Choroid plexus epithelial cell (primary cell): ENCODE data around the gene SLC6A16.

Experiments used
- DNase-seq: peaks from one replicate; pipeline ENCODE4 v3.0.0-alpha.2; 2010; ENCODE audit warnings: low read depth
- H3K4me3 ChIP-seq: 2 replicates; pipeline ENCODE4 v1.5.1; 2011; ENCODE audit warnings: low read depth, mild to moderate bottlenecking, control low read depth, low read length, moderate library complexity
- TF ChIP-seq, protein P1 (sequence below): conservative IDR thresholded peaks from 2 replicates; pipeline ENCODE4 v1.5.1; 2011; ENCODE audit warnings: low read depth, mild to moderate bottlenecking, control low read depth, inconsistent platforms, low read length, moderate library complexity

Gene SLC6A16

DNA sequence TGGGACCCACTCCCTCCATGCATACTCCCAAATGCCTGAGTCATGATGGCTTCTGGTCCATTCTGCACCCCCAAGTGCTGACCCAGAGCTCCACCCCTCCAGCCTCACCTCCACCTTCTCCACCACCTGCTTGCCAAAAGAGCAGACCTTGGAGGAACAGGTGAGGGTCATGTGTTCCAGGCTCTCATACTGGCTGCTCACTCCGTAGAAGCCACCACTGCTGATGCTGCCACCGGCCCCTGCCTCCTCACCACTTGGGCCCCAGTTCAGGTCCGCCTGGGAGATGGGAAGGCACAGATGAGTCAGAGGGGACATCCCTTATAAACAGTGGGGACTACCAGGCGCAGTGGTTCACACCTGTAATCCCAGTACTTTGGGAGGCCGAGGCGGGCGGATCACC is 18.1 kb upstream of the SLC6A16 start:
- no peak overlapping the region for H3K4me3 ChIP-seq
- DNase-seq = no peak

DNA sequence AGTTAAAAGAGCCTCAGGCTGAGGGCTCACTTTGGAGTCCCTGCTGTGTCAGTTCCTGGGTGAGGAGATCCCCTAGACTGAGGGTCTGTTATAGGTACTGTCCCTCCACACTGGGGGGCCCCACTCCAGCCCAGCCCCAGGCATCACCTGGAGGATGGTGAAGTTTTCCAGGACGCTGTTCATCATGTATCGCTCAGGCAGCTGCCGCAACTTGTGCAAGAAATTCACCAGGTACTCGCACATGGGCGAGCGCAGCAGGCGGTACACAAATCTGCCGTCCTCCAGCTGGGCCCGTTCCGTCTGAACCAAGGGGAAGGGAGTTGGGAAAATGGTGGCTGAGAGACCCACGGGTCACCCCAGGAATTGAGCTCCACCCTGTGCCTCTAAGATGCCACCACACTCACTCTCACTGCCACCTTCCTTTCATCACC is 17.3 kb upstream of the SLC6A16 start:
- no peak for DNase-seq
- TF ChIP-seq, protein P1, sequence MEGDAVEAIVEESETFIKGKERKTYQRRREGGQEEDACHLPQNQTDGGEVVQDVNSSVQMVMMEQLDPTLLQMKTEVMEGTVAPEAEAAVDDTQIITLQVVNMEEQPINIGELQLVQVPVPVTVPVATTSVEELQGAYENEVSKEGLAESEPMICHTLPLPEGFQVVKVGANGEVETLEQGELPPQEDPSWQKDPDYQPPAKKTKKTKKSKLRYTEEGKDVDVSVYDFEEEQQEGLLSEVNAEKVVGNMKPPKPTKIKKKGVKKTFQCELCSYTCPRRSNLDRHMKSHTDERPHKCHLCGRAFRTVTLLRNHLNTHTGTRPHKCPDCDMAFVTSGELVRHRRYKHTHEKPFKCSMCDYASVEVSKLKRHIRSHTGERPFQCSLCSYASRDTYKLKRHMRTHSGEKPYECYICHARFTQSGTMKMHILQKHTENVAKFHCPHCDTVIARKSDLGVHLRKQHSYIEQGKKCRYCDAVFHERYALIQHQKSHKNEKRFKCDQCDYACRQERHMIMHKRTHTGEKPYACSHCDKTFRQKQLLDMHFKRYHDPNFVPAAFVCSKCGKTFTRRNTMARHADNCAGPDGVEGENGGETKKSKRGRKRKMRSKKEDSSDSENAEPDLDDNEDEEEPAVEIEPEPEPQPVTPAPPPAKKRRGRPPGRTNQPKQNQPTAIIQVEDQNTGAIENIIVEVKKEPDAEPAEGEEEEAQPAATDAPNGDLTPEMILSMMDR = no peak
- no peak overlapping the region for H3K4me3 ChIP-seq

More for the DNA sequence above, 18.1 kb upstream of the SLC6A16 start:
- TF ChIP-seq, protein P1 = no peak

DNA sequence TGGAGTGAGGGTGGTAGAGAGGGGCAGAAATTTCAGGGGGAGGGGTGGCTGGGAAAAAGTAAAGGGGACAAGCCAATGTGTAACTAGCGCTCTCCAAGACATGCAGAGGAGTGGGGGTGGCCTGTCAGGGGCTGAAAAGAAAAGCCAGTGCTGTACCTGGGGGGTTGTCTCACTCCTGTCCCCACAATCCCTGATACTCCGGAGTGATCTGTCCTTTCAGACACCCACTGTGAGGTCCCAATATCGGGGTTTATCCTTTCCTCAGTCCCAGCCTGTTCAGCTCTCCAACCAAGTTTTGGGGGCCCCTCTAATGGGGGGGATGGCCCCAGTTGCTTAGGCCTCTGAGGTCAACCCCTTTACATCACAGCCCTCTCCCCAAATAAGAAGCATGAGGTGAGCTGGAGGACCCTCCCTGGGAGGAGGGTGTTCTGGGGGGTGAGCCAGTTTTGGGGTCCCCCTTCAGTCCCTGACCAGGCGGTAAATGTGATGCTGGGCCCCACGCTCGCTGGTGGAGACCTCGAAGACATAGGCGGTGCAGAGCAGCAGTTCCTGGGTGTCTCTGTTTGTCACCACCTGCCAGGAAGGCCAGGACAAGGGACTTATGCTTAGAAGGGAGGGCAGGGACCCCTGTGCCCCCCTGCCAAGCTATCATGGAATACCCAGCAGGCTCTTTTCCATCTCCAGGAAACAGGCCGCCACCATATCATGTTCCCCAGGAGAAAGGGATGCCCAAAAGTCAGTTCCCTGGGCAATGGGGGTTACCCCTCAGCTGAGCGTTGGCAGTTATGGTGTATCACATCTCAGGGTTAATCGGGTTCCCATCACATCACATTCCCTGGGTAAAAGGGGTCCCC is 16.1 kb upstream of the SLC6A16 start:
- no peak overlapping the region for H3K4me3 ChIP-seq
- DNase-seq = no peak
- TF ChIP-seq, protein P1 = no peak

DNA sequence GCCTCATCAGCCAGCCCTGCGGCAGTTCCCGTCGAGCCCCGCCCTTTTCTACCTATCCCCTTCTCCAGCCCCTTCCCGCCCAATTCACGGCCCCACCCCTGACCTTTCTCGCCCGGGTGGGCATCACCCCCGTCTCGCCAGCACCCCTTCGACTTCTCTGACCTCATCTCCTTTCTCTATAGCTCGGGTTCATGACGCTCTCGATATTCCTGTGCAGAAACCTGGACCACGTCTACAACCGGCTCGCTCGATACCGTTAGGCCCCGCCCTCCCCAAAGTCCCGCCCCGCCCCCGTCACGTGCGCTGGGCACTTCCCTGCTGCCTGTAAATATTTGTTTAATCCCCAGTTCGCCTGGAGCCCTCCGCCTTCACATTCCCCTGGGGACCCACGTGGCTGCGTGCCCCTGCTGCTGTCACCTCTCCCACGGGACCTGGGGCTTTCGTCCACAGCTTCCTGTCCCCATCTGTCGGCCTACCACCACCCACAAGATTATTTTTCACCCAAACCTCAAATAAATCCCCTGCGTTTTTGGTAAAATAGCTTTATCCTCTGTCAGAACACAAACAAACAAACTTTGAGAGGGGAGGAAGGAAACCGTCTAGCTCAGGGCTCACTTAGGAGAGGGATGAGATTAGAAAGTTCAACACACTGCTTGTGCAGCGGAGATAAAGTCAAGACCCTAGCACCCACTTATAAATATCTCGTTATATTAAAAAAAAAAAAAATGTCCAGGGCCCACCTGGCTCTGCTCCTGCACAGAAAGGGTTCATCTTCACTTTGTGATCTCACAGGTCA is 15.3 kb upstream of the SLC6A16 start:
- peak; percentile 50 for DNase-seq
- H3K4me3 ChIP-seq = peak overlapping the region; percentile 50
- TF ChIP-seq, protein P1 = no peak

DNA sequence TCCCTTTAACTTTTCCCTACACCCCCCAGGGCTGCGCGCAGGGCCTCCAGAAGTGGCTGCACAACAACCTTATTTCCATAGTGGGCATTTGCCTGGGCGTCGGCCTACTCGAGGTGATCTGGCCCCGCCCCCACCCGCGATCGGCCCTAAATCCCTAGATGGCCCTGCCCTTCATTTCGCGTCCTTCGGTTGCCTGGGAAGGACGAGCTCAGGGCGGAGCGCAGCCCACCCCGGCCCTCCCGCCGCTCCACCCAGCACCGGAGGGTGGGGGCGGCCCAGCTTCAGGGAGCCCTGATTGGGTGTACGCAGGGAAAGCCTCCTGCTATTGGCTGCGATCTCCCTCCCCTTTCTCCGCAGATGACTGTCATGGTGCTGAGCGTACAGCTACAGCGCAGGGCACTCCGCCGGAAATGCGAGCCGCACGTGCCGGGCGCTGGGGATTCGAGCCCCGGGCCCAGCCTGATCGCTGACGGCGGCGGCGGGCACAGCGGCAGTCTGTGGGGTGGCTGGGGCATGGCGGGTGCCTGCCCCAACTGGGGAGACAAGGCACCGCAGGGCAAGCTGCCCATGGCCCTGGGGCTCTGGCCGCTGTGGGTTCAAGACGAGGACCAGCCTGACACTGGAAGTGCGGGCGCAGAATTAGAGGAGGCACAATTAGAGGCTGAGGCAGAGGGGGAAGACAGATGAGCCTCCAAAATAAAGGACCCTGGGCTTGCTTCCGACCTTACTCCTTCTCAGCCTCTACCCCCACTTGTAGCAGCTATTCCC is 14.5 kb upstream of the SLC6A16 start:
- DNase-seq = peak; percentile 95
- peak overlapping the region; percentile 50 for H3K4me3 ChIP-seq
- TF ChIP-seq, protein P1 = no peak

DNA sequence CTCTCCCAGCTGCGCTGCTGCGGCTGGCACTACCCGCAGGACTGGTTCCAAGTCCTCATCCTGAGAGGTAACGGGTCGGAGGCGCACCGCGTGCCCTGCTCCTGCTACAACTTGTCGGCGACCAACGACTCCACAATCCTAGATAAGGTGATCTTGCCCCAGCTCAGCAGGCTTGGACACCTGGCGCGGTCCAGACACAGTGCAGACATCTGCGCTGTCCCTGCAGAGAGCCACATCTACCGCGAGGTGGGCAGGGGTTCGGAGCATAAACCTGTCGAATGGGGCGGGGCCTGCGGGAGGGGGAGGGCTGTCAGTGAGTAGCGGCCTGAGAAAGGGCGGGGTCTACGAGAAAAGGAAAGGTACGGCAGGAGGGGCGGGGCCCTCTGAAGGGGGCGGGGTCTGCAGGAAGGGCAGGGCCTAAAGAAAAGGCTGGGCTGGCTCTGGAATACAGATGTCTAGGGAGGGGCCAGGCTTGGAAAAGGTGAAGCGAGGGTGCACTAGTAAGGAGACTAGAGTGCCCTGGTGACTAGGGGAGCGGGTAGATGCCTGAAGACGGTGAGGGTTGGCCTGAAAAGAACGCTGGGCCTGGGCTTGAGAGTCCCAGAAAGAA is 13.8 kb upstream of the SLC6A16 start:
- peak; percentile 66 for DNase-seq
- TF ChIP-seq, protein P1 = no peak
- H3K4me3 ChIP-seq = peak overlapping the region; percentile 50
